NK-92 (cell line): ENCODE measurements around the gene PARD3.
"Not testable (repeated sequence)": the region's sequence is repeated elsewhere in the genome, so short reads cannot be mapped to it uniquely, and the experiment has no call there.

Experiments used
- DNase-seq: peaks from one replicate; lab custom pipeline; 2025; ENCODE audit not compliant: unreplicated experiment; lab: John Stamatoyannopoulos, UW

PARD3 gene

DNA sequence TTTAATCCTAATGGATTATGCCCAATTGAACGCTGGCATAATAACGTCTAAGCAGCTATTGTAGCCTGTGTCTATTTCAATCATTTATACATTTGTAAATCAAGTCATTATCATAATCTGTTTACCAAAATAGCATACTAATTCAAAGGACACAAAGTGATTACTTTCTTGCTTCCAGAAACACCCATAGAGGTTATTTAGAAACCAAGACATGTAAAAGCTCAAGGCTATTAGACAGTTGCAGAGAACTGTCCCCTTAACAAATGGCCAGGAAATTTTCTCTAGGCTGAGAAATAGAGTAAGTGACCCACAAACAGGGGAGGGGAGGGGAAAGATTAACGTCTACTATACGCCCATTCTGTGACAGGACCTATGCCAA lies 455.7 kb downstream of the PARD3 start:
- DNase-seq: no peak

DNA sequence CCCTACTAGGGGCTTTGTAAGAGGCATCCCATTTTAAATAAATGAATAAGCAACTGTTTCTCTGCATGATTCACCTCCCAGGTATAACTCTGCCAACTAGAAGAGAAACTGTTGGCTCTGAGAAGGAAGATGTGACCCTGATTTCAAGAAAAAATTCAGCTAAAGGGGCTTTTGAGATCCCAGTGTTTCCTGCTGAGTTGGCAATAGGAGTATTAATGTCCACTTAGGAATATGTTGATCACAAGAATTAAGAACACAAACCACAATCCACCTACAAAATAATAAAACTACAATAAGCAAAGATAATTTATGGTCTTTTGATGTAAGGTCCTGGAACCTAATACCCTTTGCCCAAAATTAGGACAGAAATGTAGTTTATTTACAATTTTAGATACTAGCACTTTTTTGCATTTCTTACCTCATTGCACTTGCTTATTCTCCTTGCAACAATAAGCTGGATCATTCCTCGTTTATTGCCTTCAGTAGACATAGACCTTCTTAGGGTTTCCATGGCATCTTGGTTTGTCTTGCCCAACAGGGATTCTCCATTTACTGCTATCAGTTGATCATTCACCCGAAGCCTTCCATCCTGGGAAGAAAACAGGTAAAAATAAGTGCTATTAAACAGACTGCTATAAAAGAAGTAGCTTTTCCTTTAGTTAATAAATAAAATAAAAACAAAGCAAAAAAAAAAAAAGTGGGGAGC lies 456.2 kb downstream of the PARD3 start:
- DNase-seq: no peak

DNA sequence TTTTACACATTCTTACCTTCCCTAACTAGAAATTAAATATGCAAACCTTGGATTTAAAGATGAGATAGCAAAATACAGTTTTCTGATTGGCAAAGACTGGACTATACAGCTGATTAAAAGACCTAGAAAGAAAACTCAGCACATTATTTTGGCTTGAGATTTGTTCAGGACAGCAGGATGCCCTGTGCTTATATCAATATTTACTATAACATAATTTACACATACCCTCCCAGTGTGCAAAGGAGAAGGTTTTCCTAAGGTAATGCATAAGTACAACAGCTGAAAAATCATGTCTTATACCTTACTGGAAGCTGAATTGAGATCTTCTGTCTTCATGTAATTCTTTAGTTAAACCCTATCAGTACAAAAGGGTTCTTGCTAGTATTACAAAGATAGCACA lies 458.6 kb downstream of the PARD3 start:
- DNase-seq: no peak

DNA sequence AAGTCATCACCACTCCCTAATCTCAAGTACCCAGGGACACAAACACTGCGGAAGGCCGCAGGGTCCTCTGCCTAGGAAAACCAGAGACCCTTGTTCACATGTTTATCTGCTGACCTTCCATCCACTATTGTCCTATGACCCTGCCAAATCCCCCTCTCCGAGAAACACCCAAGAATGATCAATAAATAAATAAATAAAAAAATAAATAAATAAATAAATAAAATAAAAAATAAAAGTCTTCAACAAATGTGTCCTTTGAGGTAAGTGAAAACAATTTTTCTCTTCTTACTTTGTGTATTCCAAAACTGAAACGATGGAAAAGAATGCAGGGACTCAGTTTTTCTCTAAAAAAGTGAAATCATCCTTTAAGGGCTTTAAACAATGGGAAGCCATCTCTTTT lies 461.6 kb downstream of the PARD3 start:
- not testable (repeated sequence) for DNase-seq

DNA sequence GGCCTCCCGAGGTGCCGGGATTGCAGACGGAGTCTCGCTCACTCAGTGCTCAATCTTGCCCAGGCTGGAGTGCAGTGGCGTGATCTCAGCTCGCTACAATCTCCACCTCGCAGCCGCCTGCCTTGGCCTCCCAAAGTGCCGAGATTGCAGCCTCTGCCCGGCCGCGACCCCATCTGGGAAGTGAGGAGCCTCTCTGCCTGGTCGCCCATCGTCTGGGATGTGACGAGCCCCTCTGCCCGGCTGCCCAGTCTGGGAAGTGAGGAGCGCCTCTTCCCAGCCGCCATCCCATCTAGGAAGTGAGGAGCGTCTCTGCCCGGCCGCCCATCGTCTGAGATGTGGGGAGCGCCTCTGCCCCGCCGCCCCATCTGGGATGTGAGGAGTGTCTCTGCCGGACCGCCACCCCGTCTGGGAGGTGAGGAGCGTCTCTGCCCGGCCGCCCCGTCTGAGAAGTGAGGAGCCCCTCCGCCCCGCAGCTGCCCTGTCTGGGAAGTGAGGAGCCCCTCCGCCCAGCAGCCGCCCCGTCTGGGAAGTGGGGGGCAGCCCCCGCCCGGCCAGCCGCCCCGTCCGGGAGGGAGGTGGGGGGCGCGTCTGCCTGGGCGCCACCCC lies 462.4 kb downstream of the PARD3 start:
- DNase-seq: not testable (repeated sequence)

DNA sequence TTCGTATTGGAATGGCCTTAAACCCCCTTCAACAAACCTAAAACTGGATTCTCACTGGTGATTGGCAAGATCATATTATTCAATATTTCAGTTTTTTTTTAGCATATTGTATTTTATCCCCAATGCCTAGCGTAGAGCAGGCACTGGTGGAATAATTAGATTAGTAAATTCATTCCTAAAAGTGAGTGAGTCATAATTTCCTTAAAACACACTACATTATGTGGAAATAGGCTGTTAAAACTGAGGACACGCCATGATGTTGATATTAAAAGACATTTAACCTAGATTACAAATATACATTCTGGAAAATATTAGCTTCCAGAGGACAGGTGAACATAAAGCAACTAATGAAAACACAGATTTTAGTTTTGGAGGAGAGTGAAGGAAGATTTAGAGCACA lies 463.9 kb downstream of the PARD3 start:
- DNase-seq: no peak

DNA sequence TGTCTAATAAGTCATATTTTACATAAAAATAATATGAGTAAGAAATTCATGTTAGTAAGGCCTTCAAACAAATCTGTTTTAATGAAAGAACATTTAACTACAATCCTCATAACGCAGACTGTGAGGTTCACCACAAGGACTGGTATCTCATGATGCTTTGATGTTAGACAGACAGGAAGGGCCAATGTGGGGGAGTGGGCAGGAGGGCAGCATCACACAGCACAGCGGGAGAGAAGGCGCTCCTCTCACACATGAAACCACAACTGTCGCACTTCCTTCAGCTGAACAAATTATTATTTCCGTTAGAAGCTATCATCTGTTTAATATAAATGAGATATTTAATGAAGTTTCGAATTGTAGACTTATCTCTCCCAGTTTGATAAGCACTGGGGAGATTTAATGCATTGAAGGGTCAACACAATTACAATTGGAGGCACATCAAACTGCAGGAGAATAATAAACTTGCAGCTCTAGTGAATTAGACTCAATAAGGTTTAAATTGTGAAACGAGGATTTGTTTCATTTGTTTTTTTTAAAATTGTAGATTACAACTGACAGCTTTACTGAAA lies 466.1 kb downstream of the PARD3 start:
- DNase-seq: no peak

DNA sequence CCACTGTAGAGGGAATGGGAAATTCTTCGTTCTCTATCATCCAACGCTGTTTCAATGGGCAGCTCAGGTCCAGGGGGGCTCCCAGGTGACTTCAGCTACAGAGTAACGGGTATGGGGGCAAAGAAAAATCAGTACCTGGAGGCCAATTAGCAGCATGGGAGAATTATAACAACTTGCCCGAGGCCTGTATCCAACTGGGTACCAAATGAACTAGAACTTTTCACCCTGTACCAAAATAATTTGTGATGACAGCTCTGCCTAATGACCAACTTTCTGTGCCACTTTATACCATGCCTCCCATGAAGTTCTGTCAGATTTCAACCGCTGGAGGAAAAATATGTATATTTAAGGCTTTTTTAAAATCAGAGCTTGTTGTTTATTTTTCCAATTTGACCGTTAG lies 467.1 kb downstream of the PARD3 start:
- DNase-seq: no peak

DNA sequence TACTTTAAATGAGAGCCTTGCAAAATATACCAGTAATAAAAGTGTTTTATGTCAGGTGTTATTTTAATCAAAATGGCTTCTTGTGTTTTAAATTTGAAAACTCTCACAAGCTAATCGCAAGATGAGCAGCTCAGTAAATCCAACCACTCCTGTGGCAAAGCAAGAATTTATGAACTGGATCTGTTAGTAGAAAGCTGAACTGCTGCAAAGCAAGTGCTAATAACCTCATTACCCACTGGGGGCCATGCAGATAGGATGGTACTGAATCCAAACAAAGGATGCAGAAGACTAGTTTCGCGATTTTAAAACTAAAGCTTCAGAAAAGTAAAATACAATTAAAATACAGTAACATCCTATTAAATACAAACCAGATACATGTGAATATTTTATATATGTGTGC lies 468.0 kb downstream of the PARD3 start:
- DNase-seq: no peak

DNA sequence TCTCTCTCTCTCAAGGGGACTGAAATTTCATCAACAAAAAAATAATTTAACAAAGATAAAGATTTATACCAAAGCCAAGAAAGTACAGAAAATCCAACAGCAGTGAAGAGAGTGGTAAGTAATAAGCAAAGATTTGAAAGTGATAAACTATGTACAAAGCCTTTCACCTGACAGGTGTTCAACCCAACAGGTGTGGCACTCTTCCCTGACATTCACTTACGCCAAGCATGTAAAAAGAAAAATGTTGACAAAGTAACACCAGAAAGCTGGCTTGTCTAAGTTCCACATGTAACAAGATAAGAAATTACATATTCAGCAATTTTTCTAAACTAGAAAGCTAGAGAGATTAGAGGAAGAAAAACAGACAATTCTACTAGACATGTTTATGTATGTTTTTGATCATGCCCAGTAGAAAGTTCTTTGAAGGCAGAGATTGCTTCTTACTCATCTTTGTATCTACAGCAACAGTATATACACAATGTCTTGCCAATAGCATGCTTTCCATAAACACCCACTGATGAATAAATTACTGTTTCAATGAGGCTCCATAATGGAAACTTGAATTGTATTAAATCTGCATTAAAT lies 468.5 kb downstream of the PARD3 start:
- DNase-seq: no peak

DNA sequence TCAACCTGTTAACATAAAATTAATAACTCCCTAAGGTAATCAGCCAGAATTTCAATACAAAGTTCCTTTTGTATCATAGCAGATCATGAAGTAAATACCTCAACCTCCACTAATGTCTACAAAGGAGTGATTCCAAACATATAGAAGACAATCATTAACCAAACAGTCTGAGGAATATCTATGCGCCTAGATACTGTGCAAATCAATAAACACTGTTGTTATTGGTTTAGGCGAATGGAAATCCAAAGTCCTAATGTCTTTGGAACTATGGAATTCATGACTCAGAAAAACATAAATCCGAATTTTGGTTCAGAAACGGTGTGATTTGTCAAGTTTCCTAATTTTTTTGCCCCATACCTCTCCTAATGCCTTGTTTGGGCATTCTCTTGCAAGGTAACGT lies 469.7 kb downstream of the PARD3 start:
- no peak for DNase-seq

DNA sequence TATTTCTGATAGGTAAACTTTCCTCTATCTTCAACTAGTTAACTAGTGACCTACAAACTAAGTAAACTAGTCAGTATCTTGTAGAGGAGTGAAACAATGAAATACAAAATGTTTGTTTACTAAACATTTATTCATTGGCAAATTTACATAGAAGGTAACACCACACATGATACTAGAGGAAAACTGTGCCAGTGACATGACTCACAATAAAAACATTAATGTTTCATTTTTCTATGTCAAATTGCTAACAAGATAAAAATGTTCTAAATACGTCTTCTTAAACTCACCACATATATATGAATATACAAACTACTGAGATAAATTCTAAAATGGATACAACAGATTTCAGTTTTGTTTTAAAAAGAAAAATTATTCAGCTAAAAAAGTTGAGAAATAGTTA lies 471.3 kb downstream of the PARD3 start:
- DNase-seq: no peak

DNA sequence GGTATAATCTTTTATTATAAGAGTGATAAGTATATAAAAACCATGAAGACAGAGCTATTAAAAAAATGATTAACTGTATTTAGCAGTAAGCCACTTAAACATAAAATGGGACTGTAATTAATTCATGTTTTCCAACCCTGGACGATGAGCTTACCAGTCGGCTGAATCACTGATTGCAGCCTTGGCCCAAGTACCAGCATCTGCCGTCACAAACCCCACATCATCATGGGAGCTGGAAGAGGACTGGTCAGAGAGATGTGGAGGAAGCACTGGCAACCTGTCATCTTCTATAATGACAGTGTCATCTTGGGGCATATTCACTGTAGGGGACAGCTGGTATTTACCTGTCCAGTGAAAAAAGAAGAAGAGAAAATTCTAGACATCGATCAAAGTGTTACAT lies 473.6 kb downstream of the PARD3 start:
- DNase-seq: no peak

DNA sequence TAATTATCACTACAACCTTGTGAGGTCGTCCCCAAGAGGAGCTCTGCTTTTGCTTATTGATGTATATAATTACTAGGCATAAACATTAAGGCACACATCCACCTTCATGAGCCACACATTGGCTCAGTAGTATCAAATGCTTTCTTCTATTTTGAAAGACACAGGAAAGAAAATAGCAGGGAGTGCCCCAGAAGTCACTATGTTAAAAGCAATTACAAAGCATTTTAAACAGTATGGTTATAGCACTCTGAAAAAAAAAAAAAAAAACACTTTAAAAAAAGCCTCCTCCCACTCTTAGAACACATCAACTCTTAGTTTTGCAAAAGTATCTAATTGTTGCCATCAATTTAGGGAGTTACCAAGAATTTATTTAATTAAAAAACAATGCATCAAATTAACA lies 474.2 kb downstream of the PARD3 start:
- no peak for DNase-seq

DNA sequence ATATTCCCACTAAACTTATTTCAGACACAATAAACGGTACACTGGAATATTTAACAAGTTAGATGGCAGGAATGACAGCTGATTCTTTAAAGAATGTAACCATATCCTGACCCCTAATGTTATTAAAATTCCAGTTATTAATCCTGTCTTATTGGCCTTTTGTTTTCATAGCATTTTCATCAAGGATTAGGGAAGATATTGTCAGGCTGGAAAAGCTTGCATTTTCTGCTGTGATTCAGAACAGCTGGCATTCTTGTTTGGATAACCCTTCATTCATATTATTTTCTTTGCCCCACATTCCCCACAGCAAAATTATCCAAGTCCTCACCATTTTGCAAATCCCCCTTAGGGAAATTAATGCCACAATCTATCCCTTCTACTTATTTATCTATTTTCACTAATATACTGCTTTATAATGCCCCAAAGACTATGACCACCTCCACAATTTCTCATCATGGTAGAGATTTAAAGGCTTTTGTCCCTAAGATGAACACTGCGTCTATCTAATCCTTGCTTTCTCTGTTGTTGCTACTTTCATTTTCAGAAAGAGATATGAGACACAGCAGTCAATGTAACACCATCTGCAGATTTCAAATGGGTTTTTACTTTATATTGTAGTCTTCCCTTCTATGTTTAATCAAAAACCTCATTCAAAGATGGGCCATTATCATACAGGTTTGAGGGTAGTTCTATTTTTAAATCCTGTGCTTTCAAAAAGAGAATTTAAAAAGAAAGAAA lies 475.1 kb downstream of the PARD3 start:
- no peak for DNase-seq

DNA sequence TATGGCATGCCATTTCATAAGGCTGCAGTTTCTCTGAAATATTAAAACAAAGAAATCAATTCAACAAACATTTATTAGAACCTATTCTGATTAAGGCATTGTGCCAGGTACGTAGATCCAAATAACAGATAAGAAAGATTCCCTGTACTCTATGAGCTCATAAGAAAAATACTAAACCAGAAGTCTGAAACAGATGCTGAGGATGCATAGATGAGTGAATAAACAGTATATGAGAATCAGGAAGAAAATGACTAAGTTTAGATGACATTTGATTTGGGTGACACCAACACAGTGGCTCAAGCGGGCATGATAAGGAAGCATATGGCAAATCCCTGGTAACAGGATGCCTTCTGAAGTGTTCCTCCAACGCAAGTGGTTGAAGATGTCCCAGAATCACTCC lies 477.2 kb downstream of the PARD3 start:
- DNase-seq: no peak

DNA sequence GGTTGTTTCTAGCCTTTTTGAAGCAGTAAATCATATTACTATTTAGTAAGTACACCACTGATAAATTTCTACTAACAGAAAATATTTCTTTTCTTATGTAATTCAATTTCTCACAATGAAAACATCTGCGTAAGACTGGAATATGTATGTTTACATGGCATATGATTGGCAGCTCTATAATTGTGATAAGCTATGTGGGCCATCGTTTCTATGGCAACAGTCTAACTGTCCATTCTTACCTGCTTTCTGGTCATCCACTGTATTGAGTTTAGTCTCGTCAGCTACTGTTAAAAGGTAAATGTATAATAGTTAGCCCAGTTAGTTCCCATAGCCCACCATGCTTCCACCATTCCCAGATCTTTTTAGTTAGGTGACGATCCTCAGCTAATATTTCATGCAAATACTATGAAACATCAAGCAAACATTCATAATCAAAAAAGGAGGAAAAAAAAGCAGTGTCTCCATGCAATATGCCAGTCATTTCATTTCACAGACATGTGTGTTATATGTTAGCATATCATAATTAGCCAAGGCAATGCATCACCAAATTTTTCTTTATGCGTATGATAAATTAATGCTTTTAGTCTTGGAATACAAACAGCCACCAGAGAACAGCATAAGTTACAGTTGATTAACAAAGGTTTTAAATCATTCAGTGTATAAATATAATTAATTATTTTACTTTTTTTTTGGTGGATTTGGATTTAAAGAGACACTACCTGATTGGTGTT lies 479.0 kb downstream of the PARD3 start:
- DNase-seq: no peak

DNA sequence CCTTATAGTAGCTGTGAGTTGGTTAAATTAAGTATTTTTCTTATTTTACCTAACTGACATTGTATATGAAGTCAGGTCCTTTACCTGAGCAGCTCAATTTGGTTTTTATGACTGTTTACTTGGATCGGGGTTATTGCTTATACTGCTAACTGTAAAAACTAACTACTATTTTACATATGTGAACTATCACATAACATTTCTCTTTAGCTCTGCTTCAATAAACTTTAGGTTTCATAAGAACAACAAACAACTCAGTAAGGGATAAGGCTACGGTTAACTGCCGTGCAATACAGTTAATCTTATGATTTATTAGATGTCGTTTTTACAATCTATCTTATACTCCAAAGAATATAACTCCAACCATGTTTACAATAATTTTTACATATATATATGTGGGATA lies 480.2 kb downstream of the PARD3 start:
- DNase-seq: no peak

DNA sequence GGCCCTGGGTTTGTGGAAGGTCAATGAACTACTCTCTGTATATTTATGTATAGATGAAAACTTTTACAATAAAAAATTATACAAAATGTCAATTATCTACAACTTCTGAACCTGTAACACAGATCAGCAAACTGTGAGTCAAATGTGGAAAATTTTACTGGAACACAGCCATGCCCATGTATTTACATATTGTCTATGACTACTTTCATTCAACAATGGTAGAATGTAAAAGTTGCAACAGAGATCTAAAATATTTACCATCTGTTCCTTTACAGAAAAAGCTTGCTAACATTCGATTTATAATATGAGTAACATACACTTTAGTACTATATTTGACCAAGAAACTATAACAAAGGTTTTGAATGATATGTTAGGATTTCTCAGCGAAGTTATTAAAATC lies 481.6 kb downstream of the PARD3 start:
- DNase-seq: no peak

DNA sequence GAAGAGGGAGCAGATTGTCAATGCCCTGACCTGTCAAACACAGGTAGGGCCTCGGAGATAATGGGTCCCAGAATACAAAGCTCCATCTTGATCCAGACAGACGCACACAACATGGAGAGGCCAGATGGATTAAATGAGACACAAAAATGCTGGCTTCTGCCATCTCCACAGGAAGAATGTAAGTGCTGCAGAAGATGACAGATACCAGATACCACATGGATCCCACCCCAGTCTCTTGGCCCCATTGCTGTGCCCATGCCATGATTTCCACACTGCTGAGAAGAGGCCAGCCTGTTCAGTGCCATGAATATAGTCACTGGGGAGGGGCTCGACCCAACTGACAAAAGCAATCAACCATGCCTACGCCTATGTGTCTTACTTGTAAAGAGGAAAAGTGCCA lies 487.9 kb downstream of the PARD3 start:
- DNase-seq: no peak

DNA sequence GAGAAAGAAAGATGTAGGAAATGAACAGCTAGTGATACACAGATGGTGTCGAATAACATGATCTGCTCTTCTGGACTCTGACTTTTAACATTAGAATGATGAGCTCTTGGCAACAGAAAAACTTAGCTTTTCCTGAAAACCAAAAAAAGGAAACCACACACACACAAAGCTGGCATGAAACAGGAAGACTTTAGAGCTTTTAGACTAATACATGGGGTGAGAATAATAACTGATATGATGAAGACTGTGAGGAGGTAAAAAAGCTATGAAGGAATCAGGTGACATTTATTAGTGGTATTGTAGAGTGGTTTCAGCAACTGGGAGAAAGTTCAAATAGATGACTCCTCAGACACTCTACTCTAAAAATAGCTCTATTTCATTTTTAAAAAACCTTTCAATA lies 491.9 kb downstream of the PARD3 start:
- no peak for DNase-seq
